M059J (cell line): Measurements from ENCODE around the gene NPPA. TPM values are rescaled to one million over a fixed set of nuclear protein-coding genes. Genes with fewer than 3 reads are reported as not detected.

ENCODE experiments used
- DNase-seq: peaks from one replicate; pipeline ENCODE4 v3.0.0-alpha.2; 2012; ENCODE audit warnings: low read depth
- total RNA-seq: library from RNA; depleted of rRNA; stranded (reverse); fragments of >200 nt; shearing (Covaris generic); gene quantifications from 2 replicates; pipeline ENCODE4 v1.2.3, GENCODE V29; 2014

The NPPA gene
- total RNA-seq, 1 experiment from 2014 or later, result not detected

GRCh38 chr1:11874258-11874562, 26.6 kb upstream of the NPPA start:
- no peak for DNase-seq

GRCh38 chr1:11873395-11874257, 26.0 kb upstream of the NPPA start:
- DNase-seq, result peak; percentile 27

- DNase-seq, result no peak
Observed at GRCh38 chr1:11872545-11872944, 25.0 kb upstream of the NPPA start.

DNA sequence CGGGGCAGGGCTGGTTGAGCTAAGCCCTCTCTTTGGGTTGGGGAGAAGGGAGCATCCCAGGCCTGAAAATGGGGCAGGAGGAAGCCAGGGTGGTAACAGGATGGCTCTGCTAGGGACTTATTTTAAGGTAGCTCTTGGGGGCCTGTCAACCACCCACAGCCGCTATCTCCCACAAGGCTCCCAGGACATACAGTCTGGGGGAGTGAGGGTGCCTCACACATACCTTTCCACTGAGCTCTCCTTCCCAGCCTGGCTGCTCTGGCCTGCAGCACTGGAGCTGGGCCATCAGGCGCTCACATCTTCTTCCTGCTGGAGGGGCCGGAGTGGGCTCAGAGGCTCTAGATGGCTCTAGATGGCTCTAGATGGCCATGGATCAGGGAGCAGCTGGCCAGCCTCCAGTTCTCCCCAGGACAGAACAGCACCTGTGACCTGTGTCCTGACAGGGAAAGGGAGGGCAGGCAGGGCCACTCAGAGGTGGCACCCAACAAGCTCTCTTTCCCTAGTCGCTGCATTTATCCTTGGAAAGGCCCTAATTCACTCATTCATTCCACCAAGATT, 22.1 kb upstream of the NPPA start:
- no peak for DNase-seq

DNA sequence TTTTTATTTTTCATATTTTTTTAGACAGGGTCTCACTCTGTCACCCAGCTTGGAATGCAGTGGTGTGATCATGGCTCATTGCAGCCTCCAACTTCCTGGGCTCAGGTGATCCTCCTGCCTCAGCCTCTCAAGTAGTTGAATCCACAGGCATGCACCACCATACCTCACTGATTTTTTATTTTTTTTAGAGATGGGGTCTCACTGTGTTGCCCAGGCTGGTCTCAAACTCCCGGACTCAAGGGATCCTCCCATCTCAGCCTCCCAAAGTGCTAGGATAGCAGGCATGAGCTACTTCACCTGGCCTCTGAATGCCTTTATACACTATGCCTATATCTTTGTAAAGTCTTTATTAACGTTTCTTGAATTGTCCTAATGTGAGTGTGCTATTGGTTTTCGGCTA, 21.5 kb upstream of the NPPA start:
- no peak for DNase-seq

DNA sequence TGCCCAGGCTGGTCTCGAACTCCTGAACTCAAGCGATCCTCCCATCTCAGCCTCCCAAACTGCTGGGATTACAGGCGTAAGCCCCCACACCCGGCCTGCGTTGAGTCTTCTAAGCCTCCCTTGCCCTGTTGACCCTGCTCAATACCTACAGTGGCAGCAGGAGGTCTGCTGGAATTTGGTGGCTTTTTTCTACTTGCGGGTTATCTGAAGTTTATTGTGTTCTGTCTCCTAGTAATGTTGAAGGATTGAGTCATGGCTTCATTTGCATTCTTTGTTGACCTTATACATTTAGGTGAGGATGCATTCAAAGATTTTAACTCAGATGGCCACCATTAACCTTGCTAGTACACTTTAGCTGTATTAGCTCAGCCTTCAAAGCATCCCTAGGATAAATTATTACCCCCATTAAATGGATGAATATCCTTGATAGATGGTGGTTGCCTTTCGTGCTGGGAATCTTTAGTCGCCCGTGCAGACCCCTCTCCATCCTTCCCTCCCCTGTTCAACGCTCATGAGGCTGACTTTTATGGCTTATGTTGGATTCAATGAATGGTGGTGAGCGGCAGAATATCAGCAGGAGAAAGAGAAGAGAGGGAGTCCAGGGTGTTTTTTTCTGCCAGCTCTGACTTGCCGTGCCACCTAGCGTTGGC, 20.9 kb upstream of the NPPA start:
- peak; percentile 39 for DNase-seq

GRCh38 chr1:11862890-11863289, 15.3 kb upstream of the NPPA start:
- peak; percentile 46 for DNase-seq

GRCh38 chr1:11860587-11860986, 13.0 kb upstream of the NPPA start:
- no peak for DNase-seq

- DNase-seq, result no peak
Observed at GRCh38 chr1:11860083-11860482, 12.5 kb upstream of the NPPA start.

- peak; percentile 64 for DNase-seq
Observed at GRCh38 chr1:11858968-11859871, 11.6 kb upstream of the NPPA start.

DNA sequence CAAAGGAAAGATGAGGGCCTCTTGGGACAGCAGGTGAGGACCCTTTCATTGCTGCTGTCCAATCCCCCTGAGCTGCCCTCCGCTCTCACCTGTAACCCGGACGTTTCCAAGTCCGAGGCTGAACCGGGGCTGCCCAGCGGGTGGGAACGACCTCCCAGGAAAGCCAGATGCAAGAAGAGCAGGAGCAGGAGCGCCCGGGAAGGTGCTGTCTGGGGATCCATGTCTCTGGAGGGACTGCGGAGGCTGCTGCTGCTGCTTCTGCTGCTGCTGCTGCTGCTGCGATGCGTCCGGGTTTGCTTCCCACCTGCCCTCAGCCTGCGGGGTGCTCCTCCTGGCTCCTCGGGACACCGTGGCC, 11.0 kb upstream of the NPPA start, which contains the start of gene NPPB:
TSS of gene NPPB (minus strand) at position 333 of the 355 bp plus-strand sequence. CDS start at position 221, 112 bp downstream.
- DNase-seq, result no peak

DNA sequence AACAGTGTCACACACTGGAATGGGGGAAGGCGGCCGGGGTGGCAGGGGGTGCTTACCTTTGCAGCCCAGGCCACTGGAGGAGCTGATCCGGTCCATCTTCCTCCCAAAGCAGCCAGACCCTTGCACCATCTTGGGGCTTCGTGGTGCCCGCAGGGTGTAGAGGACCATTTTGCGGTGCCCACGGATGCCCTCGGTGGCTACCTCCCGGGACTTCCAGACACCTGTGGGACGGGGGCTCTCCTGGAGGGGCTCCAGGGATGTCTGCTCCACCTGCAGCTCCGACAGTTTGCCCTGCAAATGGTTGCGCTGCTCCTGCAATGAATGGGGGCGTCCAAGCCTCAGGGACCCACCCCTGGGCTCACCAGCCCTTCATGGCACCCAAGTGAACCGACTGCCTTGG, 10.6 kb upstream of the NPPA start:
- DNase-seq, result no peak

DNA sequence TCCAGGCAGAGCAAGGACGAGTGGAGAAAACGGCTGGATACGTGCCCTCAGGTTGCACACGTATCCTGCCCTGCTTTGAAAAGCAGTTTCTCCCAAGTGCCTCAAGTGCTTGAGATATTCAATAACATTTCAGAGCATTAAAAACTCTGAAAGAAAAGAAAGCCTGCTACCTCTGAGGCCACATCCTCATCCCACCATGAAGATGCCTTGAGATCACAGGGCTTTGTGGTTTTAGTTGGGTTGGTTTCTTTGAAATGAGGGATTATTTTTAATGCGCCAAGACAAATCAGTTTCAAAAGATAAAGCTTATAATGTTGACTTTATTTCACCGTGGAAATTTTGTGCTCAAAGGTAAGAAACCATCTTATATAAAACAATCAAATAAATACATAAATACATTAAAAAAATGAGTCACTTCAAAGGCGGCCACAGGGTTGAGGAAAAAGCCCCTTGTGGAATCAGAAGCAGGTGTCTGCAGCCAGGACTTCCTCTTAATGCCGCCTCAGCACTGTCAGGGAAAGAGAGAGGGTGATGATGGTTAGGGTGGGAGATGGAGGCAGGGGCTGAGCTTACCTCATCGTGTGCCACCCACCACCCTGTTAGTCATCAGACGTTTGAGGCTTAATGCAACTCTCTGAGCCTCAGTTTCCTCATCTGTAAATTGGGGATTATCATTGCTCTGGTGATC, 9.7 kb upstream of the NPPA start:
- DNase-seq, result no peak

GRCh38 chr1:11856698-11857097, 9.1 kb upstream of the NPPA start:
- no peak for DNase-seq

DNA sequence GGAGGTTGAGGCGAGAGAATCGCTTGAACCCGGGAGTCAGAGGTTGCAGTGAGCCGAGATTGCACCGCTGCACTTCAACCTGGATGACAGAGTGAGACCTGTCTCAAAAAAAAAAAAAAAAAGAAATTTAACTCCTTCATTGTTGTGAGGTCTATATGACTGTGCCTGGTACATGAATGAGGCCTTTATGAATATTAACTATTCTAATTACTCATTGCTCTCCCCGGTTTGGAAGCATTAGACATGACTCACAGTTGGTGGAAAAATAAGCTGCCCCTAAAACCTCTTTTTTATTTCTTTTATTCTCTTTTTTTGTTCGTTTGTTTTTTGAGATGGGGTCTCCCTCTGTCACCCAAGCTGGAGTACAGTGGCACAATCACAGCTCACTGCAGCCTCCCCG, 7.8 kb upstream of the NPPA start:
- no peak for DNase-seq

DNA sequence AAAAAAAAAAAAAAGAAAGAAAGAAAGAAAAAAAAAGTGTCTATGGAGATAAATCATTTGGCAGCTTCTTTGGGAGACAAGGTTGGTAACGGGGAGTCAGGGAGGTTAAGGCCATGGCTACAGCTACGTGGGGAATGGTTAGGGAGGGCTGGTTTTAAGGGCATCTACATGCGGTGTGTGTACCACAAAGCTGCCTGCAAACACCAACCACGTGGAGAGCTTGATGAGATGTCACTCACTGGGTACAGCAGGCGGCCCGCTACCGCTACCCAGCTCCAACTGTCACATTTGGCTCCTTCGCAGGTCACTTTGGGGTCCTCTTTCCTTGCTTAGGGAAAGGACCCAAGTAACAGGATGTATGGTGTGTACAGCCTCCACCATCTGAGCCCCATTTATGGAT, 6.9 kb upstream of the NPPA start:
- no peak for DNase-seq

DNA sequence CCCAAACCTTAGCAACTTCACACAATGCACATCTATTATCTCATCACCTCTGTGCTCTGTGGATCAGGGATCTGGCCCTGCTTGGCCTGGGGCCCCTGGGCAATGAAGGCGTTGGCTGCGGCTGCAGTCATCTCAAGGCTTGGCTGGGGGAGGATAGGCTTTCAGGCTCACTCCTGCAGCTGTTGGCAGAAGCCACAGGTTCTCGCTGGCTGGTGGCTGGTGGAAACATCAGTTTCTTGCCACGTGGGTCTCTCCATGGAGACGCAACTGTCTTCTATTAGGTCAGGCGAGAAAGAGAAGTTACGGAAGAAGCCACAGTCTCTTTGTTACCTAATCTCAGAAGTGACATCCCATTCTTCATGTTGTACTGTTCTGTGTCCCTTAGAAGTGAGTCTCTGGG, 3.6 kb upstream of the NPPA start:
- no peak for DNase-seq

DNA sequence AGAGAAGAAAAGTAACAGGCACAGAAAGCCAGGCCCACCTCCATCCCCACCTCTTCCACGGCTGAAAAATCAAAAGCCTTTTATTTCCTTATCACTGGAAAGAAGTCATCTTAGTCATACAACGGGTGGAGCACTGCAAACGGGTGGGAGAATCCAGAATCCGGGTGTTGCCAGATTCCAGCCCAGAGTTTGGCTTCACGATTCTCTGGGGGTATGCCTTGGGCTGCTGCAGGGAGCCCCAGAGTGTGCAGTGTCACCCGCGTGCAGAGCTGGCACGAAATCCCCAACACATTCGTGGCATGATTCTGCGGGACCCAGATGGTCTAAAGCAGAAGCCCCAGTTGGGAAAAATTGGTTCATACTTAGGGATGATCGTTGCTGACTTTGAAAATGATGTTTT, 2.6 kb upstream of the NPPA start:
- DNase-seq, result no peak

DNA sequence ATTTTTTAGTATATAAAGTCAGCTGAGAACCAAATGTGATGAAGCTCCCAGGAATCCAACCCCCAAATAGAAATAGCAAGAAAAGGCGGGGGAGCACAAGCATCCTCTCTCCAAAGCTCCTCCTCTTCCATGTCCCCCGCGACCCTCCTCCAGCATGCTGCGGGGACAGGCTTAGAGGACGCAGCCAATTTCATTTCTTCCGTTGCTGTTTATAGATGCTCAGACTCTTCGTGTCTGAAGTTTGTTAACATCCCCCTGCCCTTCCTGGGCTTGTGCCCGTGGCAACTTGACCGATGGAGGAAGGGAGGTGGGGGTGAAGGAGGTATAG, 754 bp upstream of the NPPA start:
- no peak for DNase-seq

DNA sequence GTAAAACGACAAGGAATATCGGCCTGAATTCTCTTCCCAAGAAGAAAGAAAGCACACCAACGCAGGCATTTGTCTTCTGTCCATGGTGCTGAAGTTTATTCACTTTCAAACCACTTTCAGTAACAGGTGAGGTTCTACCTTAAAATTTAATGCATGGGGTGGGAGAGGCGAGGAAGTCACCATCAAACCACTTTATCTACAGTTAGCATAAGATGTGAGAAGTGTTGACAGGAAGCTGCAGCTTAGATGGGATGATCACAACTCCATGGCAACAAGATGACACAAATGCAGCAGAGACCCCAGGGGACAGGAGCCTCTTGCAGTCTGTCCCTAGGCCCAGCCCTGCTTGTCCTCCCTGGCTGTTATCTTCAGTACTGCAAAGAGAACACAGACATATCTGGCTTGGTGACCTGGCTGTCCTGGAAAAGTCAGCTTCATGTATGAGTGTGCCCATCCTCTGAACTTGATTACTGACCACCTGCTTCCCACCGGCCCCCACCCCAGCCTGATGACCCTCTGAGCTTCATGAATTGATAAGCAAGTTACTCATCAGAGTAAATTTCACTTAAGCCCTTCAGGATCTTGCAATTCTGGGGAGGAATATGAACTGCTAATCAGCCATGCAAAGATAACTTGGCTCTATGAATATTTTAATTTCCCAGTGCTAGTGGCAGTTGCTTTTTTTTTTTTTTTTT, 1.8 kb downstream of the NPPA start:
- DNase-seq, result peak; percentile 30
